GM23248 (cell line): ENCODE measurements around the gene FUT1. TPM values are rescaled to one million over a fixed set of nuclear protein-coding genes. Genes with fewer than 3 reads are reported as not detected.
"Not testable (repeated sequence)": the region's sequence is repeated elsewhere in the genome, so short reads cannot be mapped to it uniquely, and the experiment has no call there.

Source experiments
- DNase-seq: peaks from one replicate; pipeline ENCODE4 v3.0.0-alpha.2; 2015
- H2AFZ ChIP-seq: fragments of 200-600 bp; sonication (generic); 2 replicates; pipeline ENCODE4 v1.6.1; 2016; ENCODE audit warnings: antibody characterized with exemption
- H3F3A ChIP-seq: fragments of 200-600 bp; sonication (generic); 2 replicates; pipeline ENCODE4 v1.6.1; 2016; ENCODE audit warnings: mild to moderate bottlenecking, antibody characterized with exemption, mixed run types; ENCODE audit not compliant: insufficient read depth
- H3K27ac ChIP-seq: fragments of 200-600 bp; sonication (generic); 2 replicates; pipeline ENCODE4 v1.5.1; 2016; ENCODE audit warnings: mild to moderate bottlenecking
- H3K27me3 ChIP-seq: fragments of 200-600 bp; sonication (generic); replicated peaks from 2 replicates; pipeline ENCODE4 v1.6.1; 2016; ENCODE audit warnings: mild to moderate bottlenecking; ENCODE audit not compliant: insufficient read depth
- H3K36me3 ChIP-seq: fragments of 200-600 bp; sonication (generic); 2 replicates; pipeline ENCODE4 v1.6.1; 2016; ENCODE audit warnings: low read depth, mild to moderate bottlenecking
- H3K4me1 ChIP-seq: fragments of 200-600 bp; sonication (generic); 2 replicates; pipeline ENCODE4 v1.6.1; 2016; ENCODE audit warnings: mild to moderate bottlenecking; ENCODE audit not compliant: insufficient read depth
- H3K4me2 ChIP-seq: fragments of 200-600 bp; sonication (generic); one replicate; pipeline ENCODE4 v1.6.1; 2016; ENCODE audit warnings: mild to moderate bottlenecking; ENCODE audit not compliant: unreplicated experiment
- H3K4me3 ChIP-seq: fragments of 200-600 bp; sonication (generic); 2 replicates; pipeline ENCODE4 v1.5.1; 2016; ENCODE audit warnings: mild to moderate bottlenecking
- H3K79me2 ChIP-seq: fragments of 200-600 bp; sonication (generic); 2 replicates; pipeline ENCODE4 v1.6.1; 2016; ENCODE audit warnings: mild to moderate bottlenecking; ENCODE audit not compliant: insufficient read depth
- H3K9ac ChIP-seq: fragments of 200-600 bp; sonication (generic); 2 replicates; pipeline ENCODE4 v1.6.1; 2016; ENCODE audit warnings: mild to moderate bottlenecking
- H3K9me2 ChIP-seq: fragments of 200-600 bp; sonication (generic); 2 replicates; pipeline ENCODE4 v1.6.1; 2016; ENCODE audit warnings: mixed run types, mild to moderate bottlenecking, moderate library complexity; ENCODE audit not compliant: insufficient read depth
- H3K9me3 ChIP-seq: fragments of 200-600 bp; sonication (generic); one replicate; pipeline ENCODE4 v1.6.1; 2017; ENCODE audit warnings: low read depth
- H4K20me1 ChIP-seq: fragments of 200-600 bp; sonication (generic); 2 replicates; pipeline ENCODE4 v1.6.0; 2016; ENCODE audit not compliant: insufficient read depth
- EZH2 ChIP-seq: fragments of 200-600 bp; sonication (generic); IDR thresholded peaks from 2 replicates; pipeline ENCODE4 v1.6.1; 2018; ENCODE audit warnings: antibody characterized with exemption, mild to moderate bottlenecking; ENCODE audit not compliant: insufficient read depth, poor library complexity, severe bottlenecking
- EZH2phosphoT487 ChIP-seq: fragments of 200-600 bp; sonication (generic); IDR thresholded peaks from 2 replicates; pipeline ENCODE4 v1.6.1; 2018; ENCODE audit warnings: antibody characterized with exemption, moderate library complexity, mild to moderate bottlenecking, low read depth; ENCODE audit not compliant: insufficient read depth
- WGBS, 2 experiments: methylation state at CpG; one replicate each; pipeline ENCODE4 v1.1.6; 2015 to 2017; ENCODE audit warnings: low lambda C conversion rate in 2 of 2, low coverage in 1 of 2; ENCODE audit errors: missing lambda C conversion rate in 2 of 2; 5-methylcytosine and 5-hydroxymethylcytosine counted together
- in situ Hi-C: fragments of 300-500 bp; cut with MboI; formaldehyde crosslinking; loops from 2 replicates; pipeline ENCODE4 v1.15.0; 2020
- polyA plus RNA-seq: library from polyadenylated mRNA; unstranded; fragments of >200 nt; fragmentation: Nextera tagmentation; extraction: Ambion mirVana; gene quantifications from 2 replicates; pipeline ENCODE4 v1.2.1, GENCODE V29; 2016
- total RNA-seq: library from RNA; depleted of rRNA; stranded (reverse); fragments of >200 nt; shearing (Covaris generic); gene quantifications from 2 replicates; pipeline ENCODE4 v1.2.3, GENCODE V29; 2014

Gene FUT1
- total and polyA plus RNA-seq, 2 experiments from 2014 or later = not detected

GRCh38 chr19:48770266-48770665 lies 17.8 kb upstream of the FUT1 start:
- H3K4me3 ChIP-seq = no peak overlapping the region
- peak; percentile 58 for DNase-seq
- no peaks in the 10 kb centered on the region for H3K9me3 ChIP-seq
- no peak overlapping the region for H3K27ac ChIP-seq
- H3F3A ChIP-seq = no peaks in the 10 kb centered on the region
- no peaks in the 10 kb centered on the region for H3K79me2 ChIP-seq
- H3K27me3 ChIP-seq = no peaks in the 10 kb centered on the region; the same call in none of the 2 replicates
- H3K4me1 ChIP-seq = no peaks in the 10 kb centered on the region
- H3K9me2 ChIP-seq = no peaks in the 10 kb centered on the region
- no peak overlapping the region for H3K9ac ChIP-seq
- TF ChIP-seq EZH2phosphoT487 = no peak
- no peak for TF ChIP-seq EZH2
- WGBS, 2 experiments = 52 to 61% methylated on average over 7 of the region's 7 CpGs
- in situ Hi-C loops = no loop called here
- no peaks in the 10 kb centered on the region for H3K36me3 ChIP-seq
- no peaks in the 10 kb centered on the region for H4K20me1 ChIP-seq
- no peak overlapping the region for H3K4me2 ChIP-seq
- no peak overlapping the region for H2AFZ ChIP-seq

GRCh38 chr19:48768994-48769713 lies 16.7 kb upstream of the FUT1 start:
- no peak overlapping the region for H3K27ac ChIP-seq
- TF ChIP-seq EZH2phosphoT487 = no peak
- TF ChIP-seq EZH2 = no peak
- in situ Hi-C loops = no loop called here
- H3F3A ChIP-seq = no peaks in the 10 kb centered on the region
- H3K9ac ChIP-seq = no peak overlapping the region
- H3K79me2 ChIP-seq = no peaks in the 10 kb centered on the region
- H3K4me3 ChIP-seq = no peak overlapping the region
- H3K4me2 ChIP-seq = no peak overlapping the region
- H3K27me3 ChIP-seq = no peaks in the 10 kb centered on the region; the same call in none of the 2 replicates
- no peaks in the 10 kb centered on the region for H3K36me3 ChIP-seq
- H4K20me1 ChIP-seq = no peaks in the 10 kb centered on the region
- DNase-seq = no peak
- H2AFZ ChIP-seq = no peak overlapping the region
- no peaks in the 10 kb centered on the region for H3K9me2 ChIP-seq
- no peaks in the 10 kb centered on the region for H3K9me3 ChIP-seq
- 70 to 71% methylated on average over 11 of the region's 11 CpGs for WGBS, 2 experiments
- H3K4me1 ChIP-seq = no peaks in the 10 kb centered on the region

- H3K9ac ChIP-seq, H3K4me1 ChIP-seq: not testable (repeated sequence)
- 25 to 32% methylated on average over 6 of the region's 6 CpGs for WGBS, 2 experiments
Measured at GRCh38 chr19:48768171-48768753, 15.8 kb upstream of the FUT1 start.

GRCh38 chr19:48765816-48766215 lies 13.4 kb upstream of the FUT1 start:
- 30 to 35% methylated on average over 5 of the region's 5 CpGs for WGBS, 2 experiments
- in situ Hi-C loops, H3K9me2 ChIP-seq, H3K9me3 ChIP-seq, H3F3A ChIP-seq, H3K79me2 ChIP-seq, DNase-seq, H2AFZ ChIP-seq, H3K4me2 ChIP-seq, H3K36me3 ChIP-seq, H3K9ac ChIP-seq, H3K27ac ChIP-seq, H4K20me1 ChIP-seq, H3K4me1 ChIP-seq, H3K27me3 ChIP-seq, H3K4me3 ChIP-seq: not testable (repeated sequence)

More at GRCh38 chr19:48768171-48768753, 15.8 kb upstream of the FUT1 start:
- H3K9me3 ChIP-seq, DNase-seq, H2AFZ ChIP-seq, H3K4me3 ChIP-seq, H3K27me3 ChIP-seq, H3F3A ChIP-seq, H3K36me3 ChIP-seq, H3K4me2 ChIP-seq, H3K79me2 ChIP-seq, H3K27ac ChIP-seq, in situ Hi-C loops, H4K20me1 ChIP-seq, H3K9me2 ChIP-seq: not testable (repeated sequence)
